D721Med (cell line): ENCODE measurements around the gene CLIP3.
A peak's percentile ranks its signal among the peaks of the same experiment; 100 is the strongest.

Experiments
- DNase-seq: peaks from one replicate; pipeline ENCODE4 v3.0.0; 2011; ENCODE audit warnings: low spot score; ENCODE audit not compliant: insufficient read length
- FAIRE-seq: peaks from 2 replicates; lab custom pipeline; 2011; peaks lifted over from hg19 to GRCh38; lab: Jason Lieb, UNC
- CTCF ChIP-seq: IDR thresholded peaks from 2 replicates; pipeline ENCODE4 v1.5.1; 2012; ENCODE audit warnings: mild to moderate bottlenecking, control low read depth; ENCODE audit not compliant: insufficient read depth; ENCODE audit errors: missing control alignments

CLIP3 gene

GRCh38 chr19:36014012-36014924, 18.4 kb downstream of the CLIP3 start, which contains the start of gene ALKBH6:
Gene ALKBH6, minus strand, starts transcription at chr19:36014213. Its CDS starts 816 bp downstream, at chr19:36013397.
- DNase-seq (peak; percentile 99), FAIRE-seq (no peak)
- TF ChIP-seq CTCF, result no peak

GRCh38 chr19:36013280-36014011, 19.2 kb downstream of the CLIP3 start:
- no peak for FAIRE-seq
- TF ChIP-seq CTCF, result no peak
- DNase-seq, result no peak

- DNase-seq (no peak), FAIRE-seq (no peak)
- TF ChIP-seq CTCF, result no peak
These were observed 22.3 kb downstream of the CLIP3 start for GRCh38 chr19:36010402-36010801.

- FAIRE-seq, result no peak
- DNase-seq, result no peak
- no peak for TF ChIP-seq CTCF
These were observed 22.9 kb downstream of the CLIP3 start for GRCh38 chr19:36009633-36010379.

GRCh38 chr19:36009220-36009619, 23.5 kb downstream of the CLIP3 start:
- DNase-seq, result peak; percentile 79
- FAIRE-seq, result no peak
- no peak for TF ChIP-seq CTCF

- FAIRE-seq (no peak), DNase-seq (no peak)
- no peak for TF ChIP-seq CTCF
These were observed 24.2 kb downstream of the CLIP3 start, which contains the start of gene SYNE4 for GRCh38 chr19:36008336-36008978. Gene SYNE4, minus strand, starts transcription at chr19:36008813. Its CDS starts 132 bp downstream, at chr19:36008681.
